Measurements from ENCODE around the gene PPA2. TPM values are rescaled to one million over a fixed set of nuclear protein-coding genes. Genes with fewer than 3 reads are reported as not detected.

PPA2 gene
- total RNA-seq, 1 donor from 2014 or later, result 69.0 TPM

GRCh38 chr4:105327222-105327621 is 146.6 kb downstream of the PPA2 start:
- DNase-seq (ENCODE audit: low read depth, low spot score), result no peak

Other genes with a start within 250 kb of the PPA2 start
- not detected in 2 replicates for gene ARHGEF38, start 78.6 kb upstream of the PPA2 start, total RNA-seq
- 18.5 and 19.1 TPM in 2 replicates for gene INTS12, start 234.6 kb upstream of the PPA2 start, total RNA-seq
- gene GSTCD, start 234.7 kb upstream of the PPA2 start, total RNA-seq, result 14.9 and 21.4 TPM in 2 replicates

All from pulmonary artery endothelial cell (primary cell).